ENCODE measurements around the gene SST. TPM values are rescaled to one million over a fixed set of nuclear protein-coding genes. Genes with fewer than 3 reads are reported as not detected.

Gene SST
- total and polyA plus RNA-seq, 2 of the 13 experiments (the other 11 are each of a cell fraction or from before 2014, with no cell fraction given) = not detected

GRCh38 chr3:187695449-187695848, 25.3 kb upstream of the SST start:
- H3K4me1 ChIP-seq (ENCODE audit: insufficient read depth, low read length) = no peaks in the 10 kb centered on the region
- FAIRE-seq (no peak), DNase-seq (ENCODE audit: low spot score) (no peak), ATAC-seq (no peak)
- H3K4me2 ChIP-seq (ENCODE audit: low read depth, low read length) = no peak overlapping the region
- POLR2A ChIA-PET = no interaction called here
- H3K27ac ChIP-seq (ENCODE audit: extremely low read length, insufficient read depth, low read length) = no peak overlapping the region
- no peaks in the 10 kb centered on the region for H3K36me3 ChIP-seq (replicated peaks in 1 of 2; ENCODE audit: control insufficient read depth in 1 of 2, insufficient read depth in 2 of 2, low read length in 2 of 2)
- H3K9ac ChIP-seq (ENCODE audit: insufficient read depth, low read depth, low read length) = no peak overlapping the region
- peaks cover 0 to 11% of the 10 kb centered on the region in 2 experiments; a peak in 2 of 5 replicates for H3K27me3 ChIP-seq (ENCODE audit: control insufficient read depth in 1 of 2, insufficient read depth in 2 of 2, low read length in 2 of 2)
- H2AFZ ChIP-seq (ENCODE audit: low read length) = no peak overlapping the region
- 29% methylated on average over 4 of the region's 4 CpGs for WGBS (ENCODE audit: low lambda C conversion rate)
- intact Hi-C loops (cut with micrococcal nuclease; ENCODE audit: unreplicated experiment) = no loop called here
- H3K9me3 ChIP-seq (ENCODE audit: low read length) = no peaks in the 10 kb centered on the region
- BruUV-seq (replicated peaks) = no TSS peak
- in situ Hi-C loops (cut with HindIII; ENCODE audit: extremely low pct_ligation_motif_present, low pct_unique_long_range_greater_than_20kb) = no loop called here
- TF ChIP-seq GTF3A (CRISPR knock-in tag; conservative IDR thresholded peaks at IDR 0.05) (no peak), ZEB1 (IDR thresholded peaks at IDR 0.05; ENCODE audit: insufficient replicate concordance, low read depth) (no peak), MYC (CRISPR knock-in tag; IDR thresholded peaks at IDR 0.05; ENCODE audit: borderline replicate concordance) (no peak), FOXM1 (CRISPR knock-in tag; IDR thresholded peaks at IDR 0.05) (no peak)
- CTCF ChIA-PET (ENCODE audit: low intra/inter-chr PET ratio, low total read pairs) = no interaction called here
- H3K4me3 ChIP-seq (replicated peaks in 1 of 3; ENCODE audit: insufficient read depth in 1 of 3, low read depth in 2 of 3, low read length in 3 of 3) = no peak overlapping the region
- no peaks in the 10 kb centered on the region for H3K79me2 ChIP-seq (ENCODE audit: insufficient read depth, low read length)
- H4K20me1 ChIP-seq (ENCODE audit: insufficient read depth, low read length) = no peaks in the 10 kb centered on the region

GRCh38 chr3:187694801-187695200, 24.6 kb upstream of the SST start:
- 12% methylated on average over 3 of the region's 3 CpGs for WGBS (ENCODE audit: low lambda C conversion rate)
- Histone ChIP-seq H3K4me3 (replicated peaks in 1 of 3; ENCODE audit: insufficient read depth in 1 of 3, low read depth in 2 of 3, low read length in 3 of 3) (no peak overlapping the region), H3K27ac (ENCODE audit: extremely low read length, insufficient read depth, low read length) (no peak overlapping the region), H3K9me3 (ENCODE audit: low read length) (no peaks in the 10 kb centered on the region), H3K4me1 (ENCODE audit: insufficient read depth, low read length) (no peaks in the 10 kb centered on the region), H3K27me3 (ENCODE audit: control insufficient read depth in 1 of 2, insufficient read depth in 2 of 2, low read length in 2 of 2) (peaks cover 0 to 13% of the 10 kb centered on the region in 2 experiments; a peak in 2 of 5 replicates), H3K4me2 (ENCODE audit: low read depth, low read length) (no peak overlapping the region), H3K36me3 (replicated peaks in 1 of 2; ENCODE audit: control insufficient read depth in 1 of 2, insufficient read depth in 2 of 2, low read length in 2 of 2) (no peaks in the 10 kb centered on the region), H3K9ac (ENCODE audit: insufficient read depth, low read depth, low read length) (no peak overlapping the region), H4K20me1 (ENCODE audit: insufficient read depth, low read length) (no peaks in the 10 kb centered on the region), H3K79me2 (ENCODE audit: insufficient read depth, low read length) (no peaks in the 10 kb centered on the region), H2AFZ (ENCODE audit: low read length) (no peak overlapping the region)
- ChIA-PET CTCF (ENCODE audit: low intra/inter-chr PET ratio, low total read pairs) (no interaction called here), POLR2A (no interaction called here)
- in situ Hi-C loops (cut with HindIII; ENCODE audit: extremely low pct_ligation_motif_present, low pct_unique_long_range_greater_than_20kb) (no loop called here), intact Hi-C loops (cut with micrococcal nuclease; ENCODE audit: unreplicated experiment) (no loop called here)
- BruUV-seq (replicated peaks) = no TSS peak
- ATAC-seq (no peak), DNase-seq (ENCODE audit: low spot score) (no peak), FAIRE-seq (no peak)
- no peak for TF ChIP-seq ZNF75D (CRISPR knock-in tag; IDR thresholded peaks at IDR 0.05; ENCODE audit: borderline replicate concordance)
- no peak for TF ChIP-seq ELF1 (CRISPR knock-in tag; IDR thresholded peaks at IDR 0.05)
- TF ChIP-seq SMAD3 (CRISPR knock-in tag; IDR thresholded peaks at IDR 0.05) = no peak
- no peak for TF ChIP-seq RBFOX2 (IDR thresholded peaks at IDR 0.05; ENCODE audit: low read depth, low read length)
- TF ChIP-seq LBX2 (CRISPR knock-in tag; IDR thresholded peaks at IDR 0.05; ENCODE audit: borderline replicate concordance) = no peak
- TF ChIP-seq ZSCAN22 (CRISPR knock-in tag; IDR thresholded peaks at IDR 0.05) = no peak
- TF ChIP-seq KLF15 (CRISPR knock-in tag; IDR thresholded peaks at IDR 0.05; ENCODE audit: borderline replicate concordance) = no peak
- no peak for TF ChIP-seq PAF1 (CRISPR knock-in tag; IDR thresholded peaks at IDR 0.05)
- TF ChIP-seq XRCC5 (optimal IDR thresholded peaks at IDR 0.05; ENCODE audit: low read length) = no peak
- TF ChIP-seq KLF11 (CRISPR knock-in tag; IDR thresholded peaks at IDR 0.05) = no peak
- no peak for TF ChIP-seq ZNF792 (CRISPR knock-in tag; IDR thresholded peaks at IDR 0.05)
- no peak for TF ChIP-seq PITX1 (CRISPR knock-in tag; IDR thresholded peaks at IDR 0.05)
- TF ChIP-seq NFAT5 (CRISPR knock-in tag; IDR thresholded peaks at IDR 0.05) = no peak

Data from HepG2 (cell line).